HUES6 (cell line): ENCODE results near the gene TEDC2.

ENCODE experiments used
- H3K27ac ChIP-seq: 2 replicates; pipeline ENCODE4 v1.7.0; 2013; ENCODE audit warnings: low read depth, mild to moderate bottlenecking, low read length, inconsistent platforms
- H3K27me3 ChIP-seq: 2 replicates; pipeline ENCODE4 v1.6.1; 2013; ENCODE audit warnings: low read length; ENCODE audit not compliant: control insufficient read depth, insufficient read depth
- H3K36me3 ChIP-seq: 2 replicates; pipeline ENCODE4 v1.6.1; 2013; ENCODE audit warnings: low read length; ENCODE audit not compliant: control insufficient read depth, insufficient read depth
- H3K4me1 ChIP-seq: 2 replicates; pipeline ENCODE4 v1.6.1; 2013; ENCODE audit warnings: low read length; ENCODE audit not compliant: control insufficient read depth, insufficient read depth
- H3K4me3 ChIP-seq: 2 replicates; pipeline ENCODE4 v1.5.1; 2013; ENCODE audit warnings: low read depth, low read length
- H3K9ac ChIP-seq: one replicate; pipeline ENCODE4 v1.6.1; 2013; ENCODE audit warnings: mild to moderate bottlenecking, low read length
- H3K9me3 ChIP-seq: 2 replicates; pipeline ENCODE4 v1.6.1; 2013; ENCODE audit warnings: low read depth, low read length; ENCODE audit not compliant: control insufficient read depth, insufficient read depth

Gene TEDC2

GRCh38 chr16:2499890-2500429 lies 40.1 kb downstream of the TEDC2 start:
- H3K4me1 ChIP-seq, result peaks cover 11% of the 10 kb centered on the region
- no peak overlapping the region for H3K9ac ChIP-seq
- no peak overlapping the region for H3K4me3 ChIP-seq
- no peak overlapping the region for H3K27ac ChIP-seq
- no peaks in the 10 kb centered on the region for H3K27me3 ChIP-seq
- H3K9me3 ChIP-seq, result no peaks in the 10 kb centered on the region
- H3K36me3 ChIP-seq, result peaks cover 24% of the 10 kb centered on the region; the same call in 1 of the 2 replicates

- peaks cover 24% of the 10 kb centered on the region; the same call in 1 of the 2 replicates for H3K36me3 ChIP-seq
- no peaks in the 10 kb centered on the region for H3K27me3 ChIP-seq
- no peak overlapping the region for H3K4me3 ChIP-seq
- H3K9me3 ChIP-seq, result no peaks in the 10 kb centered on the region
- H3K9ac ChIP-seq, result no peak overlapping the region
- H3K27ac ChIP-seq, result 0 out of 2 replicates have a peak overlapping the region, but pooled peaks have one; percentile 29
- peaks cover 11% of the 10 kb centered on the region for H3K4me1 ChIP-seq
Measured at GRCh38 chr16:2500430-2500917, 40.6 kb downstream of the TEDC2 start.

- H3K4me1 ChIP-seq, result peaks cover 11% of the 10 kb centered on the region
- H3K27me3 ChIP-seq, result no peaks in the 10 kb centered on the region
- H3K36me3 ChIP-seq, result peaks cover 23% of the 10 kb centered on the region; the same call in 1 of the 2 replicates
- no peak overlapping the region for H3K9ac ChIP-seq
- H3K9me3 ChIP-seq, result no peaks in the 10 kb centered on the region
- H3K27ac ChIP-seq, result 0 out of 2 replicates have a peak overlapping the region, but pooled peaks have one; percentile 29
- peak overlapping the region; percentile 58 for H3K4me3 ChIP-seq
Measured at GRCh38 chr16:2500918-2501750, 41.2 kb downstream of the TEDC2 start.

DNA sequence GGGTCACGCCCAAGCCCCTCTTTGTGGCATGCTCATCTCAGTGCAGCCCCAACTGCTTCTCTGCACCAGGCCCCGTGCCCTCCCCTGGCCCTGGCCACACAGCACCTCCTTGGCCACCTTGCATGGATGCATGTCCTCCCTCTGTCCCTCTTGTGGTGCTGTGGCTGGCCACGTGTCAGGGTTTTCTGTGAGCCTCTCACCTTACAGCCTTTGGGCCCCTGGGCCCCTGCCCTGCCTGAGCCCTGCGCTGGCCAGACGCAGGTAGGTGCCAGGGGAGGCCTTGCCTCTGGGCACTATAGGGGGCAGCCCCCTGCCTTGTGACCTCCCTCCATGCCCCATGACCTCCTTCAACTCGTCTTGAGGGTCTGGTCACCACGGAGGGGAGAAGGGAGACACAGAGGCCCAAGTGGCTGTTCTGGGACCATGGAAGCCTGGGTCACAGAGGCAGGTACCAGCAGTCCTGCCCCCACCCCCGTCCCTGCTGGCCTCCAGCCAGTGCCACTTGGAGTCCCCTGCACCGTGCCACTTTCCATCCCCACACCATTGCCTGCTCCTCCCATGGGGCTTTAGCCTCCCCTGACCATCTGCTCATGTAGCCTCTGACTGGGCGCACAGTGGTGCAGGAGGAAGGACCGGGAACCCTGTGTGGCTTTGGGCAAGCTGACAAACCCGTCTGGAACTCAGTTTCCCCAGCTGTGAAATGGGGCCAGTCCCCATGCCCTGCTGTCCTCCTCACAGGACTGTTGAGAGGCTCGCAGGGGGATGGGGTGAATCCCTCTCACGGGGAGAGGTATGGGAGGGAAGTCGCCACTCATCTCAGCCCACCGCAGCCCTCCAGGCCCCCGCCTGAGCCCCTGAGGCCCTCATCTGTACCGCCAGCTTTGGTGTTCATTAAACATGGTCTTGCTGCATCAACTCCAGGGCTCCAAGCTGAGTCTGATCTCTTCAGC lies 42.3 kb downstream of the TEDC2 start:
- H3K4me3 ChIP-seq, result peak overlapping the region; percentile 58; the same call in 1 of the 2 replicates
- no peaks in the 10 kb centered on the region for H3K27me3 ChIP-seq
- no peak overlapping the region for H3K9ac ChIP-seq
- peaks cover 11% of the 10 kb centered on the region for H3K4me1 ChIP-seq
- no peak overlapping the region for H3K27ac ChIP-seq
- H3K9me3 ChIP-seq, result no peaks in the 10 kb centered on the region
- peaks cover 12% of the 10 kb centered on the region; the same call in 1 of the 2 replicates for H3K36me3 ChIP-seq

- Histone ChIP-seq H3K27ac (no peak overlapping the region), H3K9me3 (no peaks in the 10 kb centered on the region), H3K9ac (no peak overlapping the region), H3K4me3 (no peak overlapping the region), H3K27me3 (no peaks in the 10 kb centered on the region), H3K36me3 (no peaks in the 10 kb centered on the region), H3K4me1 (peaks cover 10% of the 10 kb centered on the region)
Measured at GRCh38 chr16:2505695-2506094, 45.8 kb downstream of the TEDC2 start.

GRCh38 chr16:2507052-2507659 lies 47.2 kb downstream of the TEDC2 start:
- Histone ChIP-seq H3K4me3 (no peak overlapping the region), H3K9me3 (no peaks in the 10 kb centered on the region), H3K4me1 (peaks cover 12% of the 10 kb centered on the region), H3K27me3 (no peaks in the 10 kb centered on the region), H3K9ac (peak overlapping the region; percentile 26), H3K36me3 (no peaks in the 10 kb centered on the region), H3K27ac (no peak overlapping the region)

DNA sequence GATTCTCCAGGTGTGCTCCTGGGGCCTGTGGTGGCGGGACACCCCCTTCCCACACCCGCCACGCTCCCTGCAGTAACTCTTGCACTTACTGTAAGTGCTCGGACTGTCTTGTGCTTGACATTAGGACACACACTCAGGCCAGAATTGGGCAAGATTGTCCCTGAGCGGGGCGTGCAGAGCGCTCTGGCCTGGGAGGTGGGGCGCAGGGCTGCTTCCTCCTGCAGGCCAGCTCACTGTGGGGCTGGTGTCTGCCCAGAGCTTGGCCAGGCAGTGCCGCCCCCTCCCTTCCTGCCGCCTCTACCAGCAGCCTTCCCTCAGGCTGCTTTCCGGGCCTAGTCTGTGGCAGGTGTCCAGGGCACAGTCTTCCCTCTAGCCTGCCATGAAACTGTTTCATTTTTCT lies 47.8 kb downstream of the TEDC2 start:
- Histone ChIP-seq H3K4me3 (no peak overlapping the region), H3K4me1 (peaks cover 17% of the 10 kb centered on the region), H3K27me3 (no peaks in the 10 kb centered on the region), H3K9me3 (no peaks in the 10 kb centered on the region), H3K9ac (no peak overlapping the region), H3K36me3 (no peaks in the 10 kb centered on the region), H3K27ac (no peak overlapping the region)

GRCh38 chr16:2508722-2509400 lies 49.0 kb downstream of the TEDC2 start:
- no peak overlapping the region for H3K27ac ChIP-seq
- H3K9me3 ChIP-seq, result no peaks in the 10 kb centered on the region
- H3K27me3 ChIP-seq, result no peaks in the 10 kb centered on the region
- peaks cover 23% of the 10 kb centered on the region for H3K4me1 ChIP-seq
- H3K9ac ChIP-seq, result no peak overlapping the region
- no peak overlapping the region for H3K4me3 ChIP-seq
- no peaks in the 10 kb centered on the region for H3K36me3 ChIP-seq

DNA sequence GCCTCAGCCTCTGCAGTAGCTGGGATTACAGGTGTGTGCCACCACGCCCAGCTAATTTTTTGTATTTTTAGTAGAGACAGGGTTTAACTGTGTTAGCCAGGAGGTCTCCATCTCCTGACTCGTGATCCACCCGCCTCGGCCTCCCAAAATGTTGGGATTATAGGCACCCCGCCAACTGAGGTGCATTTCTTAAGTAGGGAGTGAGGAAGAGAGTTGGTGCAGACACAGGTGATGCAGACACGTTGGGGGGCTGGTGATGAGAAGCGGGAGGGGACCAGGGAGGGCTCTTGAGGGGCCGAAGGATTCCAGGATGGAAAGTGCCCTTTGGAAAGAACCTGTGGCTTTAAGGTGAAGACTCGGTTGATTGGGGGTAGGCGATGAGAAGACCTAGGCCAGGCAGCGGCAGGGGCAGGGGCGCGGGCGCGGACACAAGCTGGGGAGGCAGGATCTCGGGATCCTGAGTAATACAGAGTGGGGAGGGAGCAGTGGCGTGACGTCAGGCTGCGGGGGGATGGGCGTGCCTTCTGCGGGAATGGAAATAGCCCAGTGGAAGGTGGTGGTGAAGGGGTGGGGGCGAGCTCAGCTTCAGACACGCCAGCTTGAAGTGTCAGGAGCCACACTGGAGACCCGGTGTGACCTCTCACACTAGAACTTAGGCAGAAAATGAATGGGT lies 51.4 kb downstream of the TEDC2 start:
- no peaks in the 10 kb centered on the region for H3K9me3 ChIP-seq
- H3K4me1 ChIP-seq, result peaks cover 34% of the 10 kb centered on the region
- no peaks in the 10 kb centered on the region for H3K27me3 ChIP-seq
- no peak overlapping the region for H3K27ac ChIP-seq
- peak overlapping the region; percentile 27 for H3K4me3 ChIP-seq
- H3K36me3 ChIP-seq, result no peaks in the 10 kb centered on the region
- H3K9ac ChIP-seq, result peak overlapping the region; percentile 11
